H9 (cell line): ENCODE measurements around the gene KDM4C. TPM values are rescaled to one million over a fixed set of nuclear protein-coding genes. Genes with fewer than 3 reads are reported as not detected.

ENCODE experiments used
- DNase-seq: peaks from one replicate; pipeline ENCODE4 v3.0.0-alpha.2; 2017
- H2AFZ ChIP-seq: one replicate; pipeline ENCODE4 v1.6.1; 2013; ENCODE audit warnings: mild to moderate bottlenecking, low read length, control low read depth, moderate library complexity
- H2AK5ac ChIP-seq: 2 replicates; pipeline ENCODE4 v1.6.1; 2013; ENCODE audit warnings: low read length, control low read depth, mixed read lengths; ENCODE audit not compliant: insufficient read length
- H2BK120ac ChIP-seq: one replicate; pipeline ENCODE4 v1.6.1; 2013; ENCODE audit warnings: low read depth, mild to moderate bottlenecking, low read length, control low read depth, inconsistent platforms; ENCODE audit not compliant: poor library complexity, severe bottlenecking
- H2BK12ac ChIP-seq: 2 replicates; pipeline ENCODE4 v1.6.1; 2013; ENCODE audit warnings: low read length, control low read depth, mixed read lengths, low read depth; ENCODE audit not compliant: insufficient read length
- H2BK15ac ChIP-seq: 2 replicates; pipeline ENCODE4 v1.6.1; 2013; ENCODE audit warnings: low read depth, low read length, control low read depth
- H2BK20ac ChIP-seq: one replicate; pipeline ENCODE4 v1.6.1; 2013; ENCODE audit warnings: low read depth, mild to moderate bottlenecking, low read length, control low read depth, inconsistent platforms; ENCODE audit not compliant: poor library complexity, severe bottlenecking
- H2BK5ac ChIP-seq: 2 replicates; pipeline ENCODE4 v1.6.1; 2013; ENCODE audit warnings: low read length, control low read depth, mixed read lengths; ENCODE audit not compliant: insufficient read length
- H3K14ac ChIP-seq: 2 replicates; pipeline ENCODE4 v1.6.1; 2013; ENCODE audit warnings: low read length, control low read depth; ENCODE audit not compliant: insufficient read depth
- H3K18ac ChIP-seq: 2 replicates; pipeline ENCODE4 v1.6.1; 2013; ENCODE audit warnings: low read depth, mild to moderate bottlenecking, mixed read lengths, low read length, control low read depth; ENCODE audit not compliant: insufficient read length
- H3K23ac ChIP-seq: 2 replicates; pipeline ENCODE4 v1.6.1; 2013; ENCODE audit warnings: low read length, control low read depth, mixed read lengths, low read depth; ENCODE audit not compliant: insufficient read length
- H3K23me2 ChIP-seq: 2 replicates; pipeline ENCODE4 v1.6.1; 2013; ENCODE audit warnings: low read depth, mild to moderate bottlenecking, mixed read lengths, low read length, control low read depth; ENCODE audit not compliant: insufficient read length, poor library complexity, severe bottlenecking
- H3K27ac ChIP-seq: 2 replicates; pipeline ENCODE4 v1.5.1; 2013; ENCODE audit warnings: low read length, control low read depth, mixed read lengths, low read depth; ENCODE audit not compliant: insufficient read length
- H3K27me3 ChIP-seq: 2 replicates; pipeline ENCODE4 v1.6.1; 2013; ENCODE audit warnings: low read length, control low read depth, inconsistent platforms; ENCODE audit not compliant: insufficient read depth
- H3K4ac ChIP-seq: 2 replicates; pipeline ENCODE4 v1.6.1; 2013; ENCODE audit warnings: low read depth, mild to moderate bottlenecking, control low read depth, inconsistent platforms, low read length, moderate library complexity
- H3K4me1 ChIP-seq: 2 replicates; pipeline ENCODE4 v1.6.1; 2013; ENCODE audit warnings: low read length, control low read depth, inconsistent platforms; ENCODE audit not compliant: insufficient read depth
- H3K4me2 ChIP-seq: 2 replicates; pipeline ENCODE4 v1.6.1; 2013; ENCODE audit warnings: low read length, control low read depth, mixed read lengths; ENCODE audit not compliant: insufficient read length, insufficient read depth
- H3K56ac ChIP-seq: 2 replicates; pipeline ENCODE4 v1.6.1; 2013; ENCODE audit warnings: low read depth, mild to moderate bottlenecking, mixed read lengths, low read length, control low read depth; ENCODE audit not compliant: insufficient read length
- H3K79me1 ChIP-seq: 2 replicates; pipeline ENCODE4 v1.6.1; 2013; ENCODE audit warnings: low read depth, mild to moderate bottlenecking, moderate library complexity, low read length, control low read depth, inconsistent platforms; ENCODE audit not compliant: insufficient read depth, poor library complexity, severe bottlenecking
- H3K79me2 ChIP-seq: 2 replicates; pipeline ENCODE4 v1.6.1; 2013; ENCODE audit warnings: low read length, control low read depth, inconsistent platforms; ENCODE audit not compliant: insufficient read depth
- H3K9ac ChIP-seq: 2 replicates; pipeline ENCODE4 v1.6.1; 2013; ENCODE audit warnings: low read length, control low read depth, mixed read lengths; ENCODE audit not compliant: insufficient read length; ENCODE audit errors: extremely low read depth
- H3K9me3 ChIP-seq: one replicate; pipeline ENCODE4 v1.6.1; 2013; ENCODE audit warnings: low read depth, low read length, inconsistent platforms; ENCODE audit not compliant: control insufficient read depth
- H3T11ph ChIP-seq: one replicate; pipeline ENCODE4 v1.6.1; 2013; ENCODE audit warnings: mild to moderate bottlenecking, low read length, control low read depth, inconsistent platforms
- H4K20me1 ChIP-seq: one replicate; pipeline ENCODE4 v1.6.1; 2013; ENCODE audit not compliant: control insufficient read depth, insufficient read length, insufficient read depth
- H4K5ac ChIP-seq: 2 replicates; pipeline ENCODE4 v1.6.1; 2013; ENCODE audit warnings: low read depth, mild to moderate bottlenecking, mixed read lengths, low read length, control low read depth; ENCODE audit not compliant: insufficient read length
- H4K8ac ChIP-seq: replicated peaks from 2 replicates; pipeline ENCODE4 v1.6.1; 2013; ENCODE audit warnings: low read length, control low read depth, mixed read lengths, low read depth; ENCODE audit not compliant: insufficient read length
- H4K91ac ChIP-seq: 2 replicates; pipeline ENCODE4 v1.6.1; 2013; ENCODE audit warnings: low read depth, mild to moderate bottlenecking, moderate library complexity, mixed read lengths, low read length, control low read depth; ENCODE audit not compliant: insufficient read length
- H3K27ac Mint-ChIP-seq, 3 experiments: 2 replicates in 2 of 3; 3 replicates in 1 of 3; pipeline ENCODE4 v1.8.0; 2020 to 2021; ENCODE audit warnings: mixed read lengths in 3 of 3, mild to moderate bottlenecking in 1 of 3, moderate library complexity in 1 of 3
- H3K27me3 Mint-ChIP-seq: 2 replicates; pipeline ENCODE4 v1.8.0; 2021; ENCODE audit warnings: low read depth, mild to moderate bottlenecking, moderate library complexity, mixed read lengths
- H3K36me3 Mint-ChIP-seq, 3 experiments: 2 replicates in 2 of 3; 3 replicates in 1 of 3; pipeline ENCODE4 v1.8.0; 2020 to 2021; ENCODE audit warnings: low read depth in 3 of 3, mixed read lengths in 3 of 3; ENCODE audit not compliant: insufficient read depth in 1 of 3
- H3K4me1 Mint-ChIP-seq, 2 experiments: 2 replicates each; pipeline ENCODE4 v1.8.0; 2020; ENCODE audit warnings: mixed read lengths in 2 of 2
- H3K4me3 Mint-ChIP-seq, 2 experiments: 2 replicates in 1 of 2; 3 replicates in 1 of 2; pipeline ENCODE4 v1.8.0; 2020 to 2021; ENCODE audit warnings: mild to moderate bottlenecking in 2 of 2, mixed read lengths in 2 of 2, moderate library complexity in 1 of 2
- H3K9me3 Mint-ChIP-seq, 2 experiments: 2 replicates in 1 of 2; 3 replicates in 1 of 2; pipeline ENCODE4 v1.8.0; 2020; ENCODE audit warnings: mild to moderate bottlenecking in 2 of 2, mixed read lengths in 2 of 2, moderate library complexity in 1 of 2
- CTCF ChIP-seq: fragments of 200-600 bp; sonication (generic); conservative IDR thresholded peaks from 3 replicates; pipeline ENCODE4 v1.8.0; 2021; ENCODE audit warnings: antibody characterized with exemption, mild to moderate bottlenecking
- WGBS: extraction: QIAGEN DNeasy Blood & Tissue Kit; methylation state at CpG from one replicate; pipeline ENCODE4 v1.1.7; 2013; ENCODE audit warnings: missing lambda C conversion rate, low lambda C conversion rate, mixed read lengths; ENCODE audit not compliant: insufficient read length; ENCODE audit errors: extremely low coverage; 5-methylcytosine and 5-hydroxymethylcytosine counted together
- total RNA-seq: library from RNA; stranded (reverse); gene quantifications from 2 replicates; pipeline ENCODE4 v1.2.1, GENCODE V29; 2021

The KDM4C gene
- total RNA-seq, 1 experiment from 2014 or later = 24.0 TPM

DNA sequence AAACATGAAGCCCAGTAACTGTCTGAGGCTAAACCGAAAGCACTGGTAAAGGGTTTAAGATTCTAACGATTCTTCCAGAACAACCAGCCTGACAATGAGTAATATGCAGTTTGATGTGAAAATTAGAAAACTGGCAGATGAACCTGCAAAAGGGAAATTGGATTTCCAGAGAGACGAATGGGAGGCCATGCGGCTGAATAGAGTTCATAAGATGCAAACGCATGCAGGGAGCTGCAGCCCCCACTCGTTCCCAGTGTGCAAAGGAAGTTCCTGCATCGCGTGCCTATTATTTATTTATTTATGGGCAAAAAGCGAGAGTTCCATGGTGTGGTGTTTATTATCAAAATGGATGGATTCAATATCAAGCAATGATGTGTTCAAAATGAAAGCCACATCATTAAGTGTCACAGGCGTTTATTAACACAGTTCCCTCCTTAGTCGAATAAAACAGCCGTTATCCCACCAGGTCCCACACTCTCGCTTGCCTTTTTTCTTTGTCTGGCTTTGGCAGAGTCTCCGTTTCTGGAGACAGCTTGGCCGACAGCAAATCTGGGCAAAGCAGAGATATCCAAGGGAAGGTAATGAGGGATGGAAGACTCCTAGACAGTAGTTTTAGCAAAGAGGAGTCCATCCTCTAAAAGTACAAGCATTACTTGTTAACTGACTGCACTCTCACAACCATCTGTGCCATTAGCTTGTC, 451.4 kb downstream of the KDM4C start:
- H3K27me3 ChIP-seq = peaks cover 10% of the 10 kb centered on the region; the same call in 1 of the 2 replicates
- H4K5ac ChIP-seq = no peak overlapping the region
- no peak overlapping the region for H3K14ac ChIP-seq
- no peak overlapping the region for H2BK120ac ChIP-seq
- no peak overlapping the region for H3K23ac ChIP-seq
- H3K56ac ChIP-seq = no peak overlapping the region
- no peaks in the 10 kb centered on the region for H3K79me2 ChIP-seq
- no peak overlapping the region for H3K4me2 ChIP-seq
- TF ChIP-seq CTCF = no peak
- H3K27ac ChIP-seq = no peak overlapping the region
- Mint-ChIP-seq H3K9me3 (peaks cover 0 to 2% of the 10 kb centered on the region in 2 experiments; a peak in 1 of 5 replicates), H3K4me1 (peaks cover 39 to 60% of the 10 kb centered on the region in 2 experiments), H3K36me3 (no peaks in the 10 kb centered on the region), H3K27ac (no peak overlapping the region), H3K4me3 (no peak overlapping the region), H3K27me3 (peaks cover 36% of the 10 kb centered on the region)
- H3K18ac ChIP-seq = no peak overlapping the region
- H2AK5ac ChIP-seq = no peak overlapping the region
- H3K79me1 ChIP-seq = no peaks in the 10 kb centered on the region
- no peak overlapping the region for H4K91ac ChIP-seq
- no peak overlapping the region for H3T11ph ChIP-seq
- no peak overlapping the region for H2BK5ac ChIP-seq
- no peak overlapping the region for H2BK20ac ChIP-seq
- no CpG with 5 or more reads among the region's 15 CpGs for WGBS
- no peak for DNase-seq
- no peak overlapping the region for H2AFZ ChIP-seq
- H2BK15ac ChIP-seq = no peak overlapping the region
- H2BK12ac ChIP-seq = no peak overlapping the region
- no peaks in the 10 kb centered on the region for H3K9me3 ChIP-seq
- H3K9ac ChIP-seq = no peak overlapping the region
- no peaks in the 10 kb centered on the region for H4K20me1 ChIP-seq
- H4K8ac ChIP-seq = no peak overlapping the region
- H3K4ac ChIP-seq = no peak overlapping the region
- H3K4me1 ChIP-seq = peaks cover 2% of the 10 kb centered on the region; the same call in 1 of the 2 replicates
- H3K23me2 ChIP-seq = no peaks in the 10 kb centered on the region
